Left lung (tissue), 10 donors: ENCODE results near the gene CUX1. TPM values are rescaled to one million over a fixed set of nuclear protein-coding genes. Genes with fewer than 3 reads are reported as not detected.
"Not testable (repeated sequence)": the region's sequence is repeated elsewhere in the genome, so short reads cannot be mapped to it uniquely, and the experiment has no call there.

Experiments
- ATAC-seq: fragments of 200-7000 bp; cut with Tn5 transposase; one replicate; pipeline ENCODE4 v1.9.1; 2020; ENCODE audit warnings: moderate library complexity
- DNase-seq, 4 donors: peaks; one replicate each; pipeline ENCODE4 v3.0.0-alpha.2; 2013 to 2020
- H3K27ac ChIP-seq, 2 donors: fragments of 200-600 bp; sonication (generic) in 1 of 2; one replicate each; pipeline versions ENCODE4 v1.5.0 to v1.8.0; 2020 to 2021
- H3K27me3 ChIP-seq, 2 donors: fragments of 200-600 bp; sonication (generic) in 1 of 2; one replicate each; pipeline versions ENCODE4 v1.5.0 to v1.8.0; 2020 to 2021
- H3K36me3 ChIP-seq, 2 donors: fragments of 200-600 bp; sonication (generic) in 1 of 2; one replicate each; pipeline versions ENCODE4 v1.5.0 to v1.8.0; 2020 to 2021
- H3K4me1 ChIP-seq, 2 donors: fragments of 200-600 bp; one replicate each; pipeline ENCODE4 v1.8.0; 2021
- H3K4me3 ChIP-seq, 2 donors: fragments of 200-600 bp; sonication (generic) in 1 of 2; one replicate each; pipeline versions ENCODE4 v1.5.0 to v1.8.0; 2020 to 2021; ENCODE audit warnings: mild to moderate bottlenecking in 1 of 2
- H3K9me3 ChIP-seq, 2 donors: fragments of 200-600 bp; sonication (generic) in 1 of 2; one replicate each; pipeline versions ENCODE4 v1.5.0 to v1.8.0; 2020 to 2021
- intact Hi-C, 2 donors: fragments of 100-400 bp; cut with DNase I; formaldehyde crosslinking; loops; one replicate each; pipeline versions ENCODE4 v1.11.2 to v1.14.2; 2022
- polyA plus RNA-seq, 6 donors: library from polyadenylated mRNA; unstranded; fragments of 120-200 nt; gene quantifications; one replicate each; pipeline ENCODE4 v1.2.1, GENCODE V29; 2013; ENCODE audit not compliant: insufficient read length in 6 of 6
- total RNA-seq, 2 donors: library from RNA; stranded (reverse); fragmentation: NEBNext Ultra II Directional; extraction: Animal tissue kit (Norgen Biotek cat#: 25700); gene quantifications; one replicate each; pipeline ENCODE4 v1.2.1, GENCODE V29; 2021
- TF ChIP-seq, protein P1 (sequence below), 2 donors: fragments of 200-600 bp; sonication (generic) in 1 of 2; IDR thresholded peaks; one replicate each; pipeline versions ENCODE4 v1.5.0 to v1.8.0; 2021; ENCODE audit warnings: antibody characterized with exemption in 2 of 2
- donor health status: DM: no; HTN: yes; CAD: no.
- donor health status: DM: no; HTN: no; CAD: no.

CUX1 gene
- total and polyA plus RNA-seq, 8 donors, result 86.4 to 157 (median 96.4) TPM

DNA sequence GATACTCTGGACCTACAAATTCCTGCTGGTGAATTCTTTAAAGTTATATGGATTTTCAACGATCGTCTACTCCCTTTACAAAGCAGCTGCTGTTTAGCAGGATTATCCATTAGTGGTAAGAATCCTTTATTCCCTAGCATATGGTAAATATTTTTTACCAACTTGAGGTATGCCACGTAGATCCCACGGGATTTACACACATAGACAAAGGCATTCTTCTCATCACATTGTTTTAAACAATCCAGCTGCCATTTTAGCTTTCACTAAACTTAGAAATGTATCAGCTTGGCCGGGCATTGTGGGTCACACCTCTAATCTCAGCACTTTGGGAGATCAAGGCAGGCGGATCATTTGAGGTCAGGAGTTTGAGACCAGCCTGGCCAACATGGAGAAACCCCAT is 321.2 kb downstream of the CUX1 start:
- Histone ChIP-seq H3K27ac (no peak overlapping the region), H3K27me3 (no peaks in the 10 kb centered on the region), H3K9me3 (no peaks in the 10 kb centered on the region), H3K4me3 (no peak overlapping the region), H3K36me3 (peaks cover 0 to 5% of the 10 kb centered on the region in 2 donors), H3K4me1 (peaks cover 0 to 21% of the 10 kb centered on the region in 2 donors)
- ATAC-seq (no peak), DNase-seq (no peak)
- TF ChIP-seq, protein P1, sequence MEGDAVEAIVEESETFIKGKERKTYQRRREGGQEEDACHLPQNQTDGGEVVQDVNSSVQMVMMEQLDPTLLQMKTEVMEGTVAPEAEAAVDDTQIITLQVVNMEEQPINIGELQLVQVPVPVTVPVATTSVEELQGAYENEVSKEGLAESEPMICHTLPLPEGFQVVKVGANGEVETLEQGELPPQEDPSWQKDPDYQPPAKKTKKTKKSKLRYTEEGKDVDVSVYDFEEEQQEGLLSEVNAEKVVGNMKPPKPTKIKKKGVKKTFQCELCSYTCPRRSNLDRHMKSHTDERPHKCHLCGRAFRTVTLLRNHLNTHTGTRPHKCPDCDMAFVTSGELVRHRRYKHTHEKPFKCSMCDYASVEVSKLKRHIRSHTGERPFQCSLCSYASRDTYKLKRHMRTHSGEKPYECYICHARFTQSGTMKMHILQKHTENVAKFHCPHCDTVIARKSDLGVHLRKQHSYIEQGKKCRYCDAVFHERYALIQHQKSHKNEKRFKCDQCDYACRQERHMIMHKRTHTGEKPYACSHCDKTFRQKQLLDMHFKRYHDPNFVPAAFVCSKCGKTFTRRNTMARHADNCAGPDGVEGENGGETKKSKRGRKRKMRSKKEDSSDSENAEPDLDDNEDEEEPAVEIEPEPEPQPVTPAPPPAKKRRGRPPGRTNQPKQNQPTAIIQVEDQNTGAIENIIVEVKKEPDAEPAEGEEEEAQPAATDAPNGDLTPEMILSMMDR (IDR thresholded peaks at IDR 0.05), result no peak
- intact Hi-C loops, result no loop called here

DNA sequence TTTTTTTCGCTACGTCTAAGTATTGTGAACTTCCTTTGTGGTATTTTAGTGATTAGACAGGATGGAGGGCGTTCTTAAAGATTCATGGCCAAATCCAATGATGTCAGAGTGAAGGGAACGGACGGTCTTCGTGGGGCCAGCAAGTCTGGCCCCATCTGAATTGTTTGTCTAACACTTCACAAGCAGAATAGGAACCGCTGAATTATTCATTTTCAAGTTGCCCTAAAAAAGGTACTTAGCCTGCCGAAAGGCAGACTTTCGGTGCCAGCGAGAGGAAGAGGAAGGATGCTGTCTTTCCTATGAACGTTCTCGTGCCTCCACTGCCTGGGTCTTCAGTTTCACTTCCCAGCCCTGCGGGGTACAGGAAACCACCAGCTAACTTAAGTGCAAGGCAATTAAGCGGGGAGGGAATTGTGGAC is 323.5 kb downstream of the CUX1 start:
- Histone ChIP-seq H3K36me3 (peaks cover 0 to 5% of the 10 kb centered on the region in 2 donors), H3K4me3 (no peak overlapping the region), H3K4me1 (peaks cover 0 to 12% of the 10 kb centered on the region in 2 donors), H3K27me3 (no peaks in the 10 kb centered on the region), H3K27ac (peak overlapping the region in 1 of 2 donors; percentile 53), H3K9me3 (no peaks in the 10 kb centered on the region)
- intact Hi-C loops, result no loop called here
- TF ChIP-seq, protein P1 (IDR thresholded peaks at IDR 0.05), result no peak
- DNase-seq (peak in 1 of 4 donors; percentile 46), ATAC-seq (peak; percentile 77)

DNA sequence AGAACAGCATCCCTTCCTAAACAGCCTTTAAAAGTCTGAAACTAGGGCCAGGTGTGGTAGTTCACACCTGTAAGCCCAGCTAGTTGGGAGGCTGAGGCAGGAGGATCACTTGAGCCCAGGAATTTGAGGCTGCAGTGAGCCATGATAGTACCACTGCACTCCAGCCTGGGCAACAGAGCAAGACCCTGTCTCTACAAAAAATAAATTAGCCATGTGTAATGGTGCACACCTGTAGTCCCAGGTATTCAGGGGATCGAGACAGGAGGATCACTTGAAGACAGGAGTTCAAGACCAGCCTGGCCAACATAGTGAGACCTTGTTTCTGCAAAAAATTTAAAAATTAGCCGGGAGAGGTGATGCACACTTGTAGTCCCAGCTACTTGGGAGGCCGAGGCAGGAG is 325.0 kb downstream of the CUX1 start:
- H3K4me1 ChIP-seq, result peaks cover 0 to 12% of the 10 kb centered on the region in 2 donors
- H3K4me3 ChIP-seq, DNase-seq, ATAC-seq, H3K9me3 ChIP-seq, H3K27ac ChIP-seq, intact Hi-C loops, H3K36me3 ChIP-seq, H3K27me3 ChIP-seq: not testable (repeated sequence)

DNA sequence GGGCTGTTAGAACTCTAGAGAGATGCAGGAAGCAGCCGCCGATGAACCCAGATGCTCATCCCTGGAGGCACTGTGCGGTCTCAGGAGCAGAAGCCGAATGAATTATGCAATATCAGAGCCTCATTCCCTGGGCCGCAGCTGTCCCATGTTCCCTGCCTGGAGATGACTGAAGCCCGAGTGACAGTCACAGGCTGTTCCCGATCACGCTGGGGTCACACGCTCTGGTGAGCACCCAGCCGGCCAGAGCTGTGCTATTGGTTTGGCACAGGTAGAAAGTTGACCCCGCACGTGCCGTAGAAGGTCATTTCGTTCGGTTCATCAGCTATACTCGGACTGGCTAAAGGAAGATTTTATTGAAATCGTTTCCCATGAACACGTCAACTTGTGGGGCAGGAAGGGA is 328.7 kb downstream of the CUX1 start:
- Histone ChIP-seq H3K36me3 (peaks cover 0 to 7% of the 10 kb centered on the region in 2 donors), H3K9me3 (no peaks in the 10 kb centered on the region), H3K4me1 (peaks cover 0 to 5% of the 10 kb centered on the region in 2 donors), H3K4me3 (no peak overlapping the region), H3K27ac (no peak overlapping the region), H3K27me3 (no peaks in the 10 kb centered on the region)
- peak; percentile 10 for ATAC-seq
- peak in 1 of 4 donors; percentile 45 for DNase-seq
- TF ChIP-seq, protein P1 (IDR thresholded peaks at IDR 0.05), result no peak
- intact Hi-C loops, result no loop called here

DNA sequence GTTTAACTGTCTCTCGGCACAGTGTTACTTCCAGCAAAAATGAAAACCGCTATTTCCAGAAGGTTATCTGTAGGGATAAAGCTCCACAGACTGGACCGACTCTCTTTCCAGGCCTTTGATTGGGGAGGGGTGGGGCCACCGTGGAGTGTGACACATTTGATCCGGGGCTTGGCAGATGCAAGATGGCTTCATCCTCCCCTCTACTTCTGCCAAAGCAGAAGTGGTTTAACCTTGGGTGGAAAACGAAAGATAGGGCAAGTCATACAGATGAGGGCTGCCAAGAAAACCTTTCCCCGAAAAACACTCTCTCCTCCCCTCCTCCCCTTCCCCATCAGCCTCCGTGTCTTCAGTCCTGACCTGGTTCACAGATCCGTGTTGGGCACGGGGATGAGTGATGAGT is 329.6 kb downstream of the CUX1 start:
- H3K27me3 ChIP-seq, result no peaks in the 10 kb centered on the region
- peaks cover 0 to 7% of the 10 kb centered on the region in 2 donors for H3K36me3 ChIP-seq
- no peak overlapping the region for H3K27ac ChIP-seq
- peak in 1 of 4 donors; percentile 27 for DNase-seq
- peak; percentile 67 for ATAC-seq
- intact Hi-C loops, result no loop called here
- H3K4me3 ChIP-seq, result no peak overlapping the region
- TF ChIP-seq, protein P1 (IDR thresholded peaks at IDR 0.05), result no peak
- no peaks in the 10 kb centered on the region for H3K9me3 ChIP-seq
- H3K4me1 ChIP-seq, result no peaks in the 10 kb centered on the region

DNA sequence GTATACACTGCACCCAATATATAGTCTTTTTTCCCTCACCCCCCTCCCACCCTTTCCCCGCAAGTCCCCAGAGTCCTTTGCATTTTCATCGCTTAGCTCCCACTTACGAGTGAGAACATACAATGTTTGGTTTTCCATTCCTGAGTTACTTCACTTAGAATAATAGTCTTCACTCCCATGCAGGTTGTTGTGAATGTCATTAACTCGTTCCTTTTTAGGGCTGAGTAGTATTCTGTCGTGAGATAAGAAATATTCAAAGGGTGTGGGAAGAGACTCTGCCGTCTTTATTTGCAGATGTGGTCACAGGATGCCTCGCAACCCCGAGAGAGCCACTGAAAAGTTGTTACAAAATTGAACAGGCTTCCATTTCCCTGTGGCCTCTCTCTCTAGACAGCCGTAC is 331.4 kb downstream of the CUX1 start:
- no peaks in the 10 kb centered on the region for H3K9me3 ChIP-seq
- intact Hi-C loops, result no loop called here
- ATAC-seq (no peak), DNase-seq (peak in 1 of 4 donors; percentile 0)
- H3K27ac ChIP-seq, result no peak overlapping the region
- H3K36me3 ChIP-seq, result peaks cover 0 to 18% of the 10 kb centered on the region in 2 donors
- H3K27me3 ChIP-seq, result no peaks in the 10 kb centered on the region
- H3K4me3 ChIP-seq, result no peak overlapping the region
- TF ChIP-seq, protein P1 (IDR thresholded peaks at IDR 0.05), result no peak
- H3K4me1 ChIP-seq, result no peaks in the 10 kb centered on the region
